M059J (cell line): ENCODE measurements around the gene RAI2. TPM values are rescaled to one million over a fixed set of nuclear protein-coding genes. Genes with fewer than 3 reads are reported as not detected.
"Not testable (repeated sequence)": the region's sequence is repeated elsewhere in the genome, so short reads cannot be mapped to it uniquely, and the experiment has no call there.

ENCODE experiments used
- DNase-seq: peaks from one replicate; pipeline ENCODE4 v3.0.0-alpha.2; 2012; ENCODE audit warnings: low read depth
- total RNA-seq: library from RNA; depleted of rRNA; stranded (reverse); fragments of >200 nt; shearing (Covaris generic); gene quantifications from 2 replicates; pipeline ENCODE4 v1.2.3, GENCODE V29; 2014; rRNA removed

Gene RAI2
- total RNA-seq, 1 experiment from 2014 or later: not detected

DNA sequence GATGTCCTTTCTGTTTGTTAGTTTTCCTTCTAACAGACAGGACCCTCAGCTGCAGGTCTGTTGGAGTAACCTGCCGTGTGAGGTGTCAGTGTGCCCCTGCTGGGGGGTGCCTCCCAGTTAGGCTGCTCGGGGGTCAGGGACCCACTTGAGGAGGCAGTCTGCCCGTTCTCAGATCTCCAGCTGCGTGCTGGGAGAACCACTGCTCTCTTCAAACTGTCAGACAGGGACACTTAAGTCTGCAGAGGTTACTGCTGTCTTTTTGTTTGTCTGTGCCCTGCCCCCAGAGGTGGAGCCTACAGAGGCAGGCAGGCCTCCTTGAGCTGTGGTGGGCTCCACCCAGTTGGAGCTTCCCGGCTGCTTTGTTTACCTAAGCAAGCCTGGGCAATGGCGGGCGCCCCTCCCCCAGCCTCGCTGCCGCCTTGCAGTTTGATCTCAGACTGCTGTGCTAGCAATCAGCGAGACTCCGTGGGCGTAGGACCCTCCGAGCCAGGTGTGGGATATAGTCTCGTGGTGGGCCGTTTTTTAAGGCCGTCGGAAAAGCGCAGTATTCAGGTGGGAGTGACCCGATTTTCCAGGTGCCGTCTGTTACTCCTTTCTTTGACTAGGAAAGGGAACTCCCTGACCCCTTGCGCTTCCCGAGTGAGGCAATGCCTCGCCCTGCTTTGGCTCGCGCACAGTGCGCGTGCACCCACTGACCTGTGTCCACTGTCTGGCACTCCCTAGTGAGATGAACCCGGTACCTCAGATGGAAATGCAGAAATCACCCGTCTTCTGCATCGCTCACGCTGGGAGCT lies 74.3 kb downstream of the RAI2 start:
- not testable (repeated sequence) for DNase-seq

DNA sequence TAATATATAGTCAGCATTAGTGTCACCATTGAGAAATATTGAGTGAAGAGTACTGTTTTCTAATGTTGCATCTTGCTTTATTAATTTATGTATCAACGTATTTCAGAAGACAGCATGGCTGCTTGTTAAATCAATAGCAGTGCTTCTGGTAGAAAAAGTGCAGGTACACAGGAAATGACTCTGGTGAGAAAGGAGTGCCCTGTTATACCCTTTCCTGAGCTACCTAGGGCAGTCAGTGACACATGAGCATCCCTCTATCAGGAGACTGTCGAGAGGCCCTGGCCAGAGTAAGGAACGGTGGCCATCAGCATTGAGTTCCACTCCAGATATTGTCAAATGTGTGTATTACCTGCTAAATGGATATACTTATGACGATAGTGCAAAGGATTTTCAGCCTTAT lies 81.7 kb downstream of the RAI2 start:
- no peak for DNase-seq

DNA sequence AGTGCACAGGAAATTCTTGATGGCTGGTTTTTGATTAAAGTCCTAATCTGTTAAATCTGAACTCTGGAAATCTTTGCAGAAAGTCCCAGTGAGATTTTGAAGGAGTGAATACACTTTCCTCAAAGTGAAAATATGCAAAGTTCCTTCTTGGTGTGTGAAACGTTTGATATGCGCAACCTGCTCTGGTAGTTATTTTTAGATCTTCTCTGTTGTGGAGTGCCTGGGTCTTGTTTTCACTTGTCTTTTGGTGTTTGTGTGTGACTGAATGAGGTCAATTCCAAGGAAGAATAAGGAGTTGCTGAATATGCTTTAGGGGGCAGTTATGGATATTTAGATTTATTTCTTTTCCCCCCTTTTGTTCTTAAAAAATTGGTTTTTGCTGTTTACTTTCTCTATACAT lies 82.1 kb downstream of the RAI2 start:
- DNase-seq: no peak

DNA sequence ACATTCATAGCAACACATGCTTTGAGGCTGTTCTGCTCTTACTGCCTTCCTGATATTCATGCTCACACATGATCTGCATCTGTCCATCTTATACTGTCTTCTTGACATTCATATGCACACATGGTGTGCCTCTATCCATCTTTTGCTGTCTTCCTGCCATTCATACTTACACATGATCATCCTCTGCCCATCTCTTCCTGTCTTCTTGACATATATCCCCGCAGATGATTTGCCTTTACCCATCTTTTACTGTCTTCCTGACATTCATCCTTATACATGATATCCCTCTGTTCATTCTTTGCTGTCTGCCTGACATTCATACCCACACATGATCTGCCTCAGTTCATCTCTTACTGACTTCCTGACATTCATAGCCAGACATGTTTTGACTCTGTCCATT lies 87.0 kb downstream of the RAI2 start:
- no peak for DNase-seq

DNA sequence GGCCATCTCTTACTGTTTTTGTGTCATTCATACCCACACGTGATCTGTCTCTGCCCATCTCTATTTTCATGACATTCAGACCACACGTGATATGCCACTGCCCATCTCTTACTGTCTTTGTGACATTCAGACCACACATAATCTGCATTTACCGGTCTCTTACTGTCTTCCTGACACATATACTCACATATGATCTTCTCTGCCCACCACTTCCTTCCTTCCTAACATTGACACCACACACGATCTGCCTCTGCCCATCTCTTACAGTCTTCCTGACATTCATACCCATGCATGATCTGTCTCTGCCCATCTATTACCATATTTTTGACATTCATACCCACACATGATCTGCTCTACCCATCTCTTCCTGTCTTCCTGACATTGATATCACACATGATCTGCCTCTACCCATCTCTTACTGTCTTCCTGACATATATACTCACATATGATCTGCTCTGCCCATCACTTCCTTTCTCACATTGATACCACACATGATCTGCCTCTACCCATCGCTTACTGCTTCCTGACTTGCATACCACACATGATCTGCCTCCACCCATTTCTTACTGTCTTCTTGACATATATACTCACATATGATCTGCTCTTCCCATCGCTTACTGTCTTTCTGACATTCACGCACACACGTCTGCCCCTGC lies 87.7 kb downstream of the RAI2 start:
- no peak for DNase-seq

DNA sequence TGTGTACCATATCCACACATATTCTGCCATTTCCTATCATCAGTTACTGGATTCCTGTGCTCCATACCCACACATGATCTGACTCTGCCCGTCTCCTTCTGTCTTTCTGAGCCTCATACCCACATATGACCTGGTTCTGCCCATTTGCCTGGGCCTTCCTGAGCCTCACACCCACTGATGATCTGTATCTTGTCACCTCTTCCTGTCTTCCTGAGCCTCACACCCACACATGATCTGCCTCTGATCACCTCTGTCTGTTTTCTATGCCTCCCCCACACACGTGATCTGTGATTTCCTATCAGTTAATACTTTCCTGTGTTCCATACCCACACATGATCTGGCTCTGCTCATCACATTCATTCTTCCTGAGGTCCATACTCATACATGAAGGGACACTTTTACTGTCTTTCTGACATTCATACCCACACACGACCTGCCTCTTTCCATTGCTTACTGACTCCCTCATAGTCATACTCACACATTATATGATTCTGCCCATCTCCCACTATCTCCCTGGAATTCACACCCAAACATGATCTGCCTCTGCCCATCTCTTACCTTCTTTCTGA lies 91.3 kb downstream of the RAI2 start:
- no peak for DNase-seq

DNA sequence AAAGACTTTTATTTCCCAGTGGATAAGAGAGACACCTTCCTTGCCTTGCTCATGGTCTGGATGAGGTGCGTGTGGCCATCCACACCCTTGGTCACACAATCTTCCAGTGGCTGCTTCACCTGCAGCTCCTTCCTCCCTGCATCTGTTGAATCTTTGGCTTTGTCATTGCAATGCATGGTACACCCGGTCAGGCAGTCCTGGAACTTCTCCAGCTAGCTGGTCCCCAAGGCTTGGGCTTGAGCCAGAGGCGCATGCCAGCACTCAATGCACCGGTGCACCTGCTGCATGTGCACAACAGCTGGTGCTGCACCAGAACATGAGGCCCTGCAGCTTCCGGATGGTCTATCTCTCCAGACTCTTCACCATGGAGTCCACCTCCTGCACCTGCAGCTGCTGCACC lies 92.1 kb downstream of the RAI2 start:
- no peak for DNase-seq

DNA sequence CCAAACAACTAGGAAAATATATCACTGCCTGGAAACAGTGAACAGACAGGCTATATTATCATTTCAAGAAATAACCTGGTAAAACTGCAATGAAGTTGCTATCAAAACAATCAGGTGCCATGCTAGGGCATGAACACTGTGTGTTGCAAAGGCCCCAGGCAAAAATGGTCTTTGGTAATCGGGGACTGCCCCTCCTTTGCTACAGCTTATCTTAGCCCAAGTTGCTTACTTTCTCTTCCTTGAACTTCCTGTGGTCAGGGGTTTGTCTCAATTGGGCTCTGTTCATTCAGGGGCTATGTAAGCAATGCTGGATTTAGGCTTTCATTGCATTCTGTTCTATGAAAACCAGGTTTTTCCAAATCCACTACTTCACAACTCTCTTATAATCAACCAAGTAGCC lies 93.4 kb downstream of the RAI2 start:
- no peak for DNase-seq

DNA sequence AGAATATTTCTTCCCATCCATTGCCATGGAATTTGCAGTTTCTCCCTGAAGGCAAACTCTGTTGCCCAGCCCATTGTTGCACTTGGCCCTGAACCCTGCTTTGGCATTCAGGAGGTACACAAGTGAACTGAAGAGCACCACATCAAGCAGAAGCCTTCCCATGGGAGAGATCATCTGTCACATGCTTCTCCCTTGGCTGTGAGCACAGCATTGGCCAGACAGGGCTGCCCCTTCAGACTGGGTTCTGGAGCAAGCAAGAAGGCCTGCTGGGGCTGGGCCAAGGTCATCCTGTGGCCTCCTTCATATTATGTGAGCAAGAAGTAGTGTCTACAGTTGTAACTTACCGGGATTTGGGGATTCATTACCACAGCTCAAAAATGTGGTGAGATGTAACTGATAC lies 101.1 kb downstream of the RAI2 start:
- DNase-seq: no peak

DNA sequence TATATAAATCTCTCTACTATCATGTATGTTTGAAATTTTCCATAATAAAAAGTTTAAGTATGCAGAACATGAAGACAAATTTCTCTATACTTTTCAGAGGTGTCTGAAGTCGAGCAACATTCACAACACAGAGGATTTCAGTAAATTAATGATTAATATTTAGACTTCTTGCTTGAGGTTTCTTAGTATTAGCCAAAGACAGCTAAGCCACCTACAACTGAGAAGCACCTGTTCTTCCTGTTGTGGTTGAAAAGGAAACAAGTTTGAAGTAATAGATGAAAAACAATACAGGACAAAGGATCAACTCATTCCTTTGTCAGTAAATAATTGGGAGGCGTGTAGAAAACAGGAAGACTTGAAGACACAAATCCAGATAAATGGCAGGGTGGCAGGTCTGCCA lies 102.7 kb downstream of the RAI2 start:
- no peak for DNase-seq

DNA sequence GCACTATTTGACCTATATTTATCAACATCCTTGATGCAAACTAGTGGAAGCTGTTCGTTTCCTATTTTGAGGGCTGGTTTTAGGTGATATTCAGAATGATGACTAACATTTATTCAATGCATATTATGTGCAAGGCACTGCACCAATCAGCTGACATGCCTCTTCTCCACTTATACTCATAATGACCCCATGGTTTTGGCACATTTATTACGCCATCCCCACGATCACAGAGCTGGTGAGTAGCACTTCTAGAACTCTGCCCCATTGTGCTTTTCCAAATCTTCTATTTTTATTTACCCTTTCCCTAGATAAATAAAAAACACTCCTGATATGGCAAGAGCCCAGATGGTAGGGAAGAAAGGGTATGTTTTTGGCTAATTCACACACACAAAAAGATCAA lies 110.7 kb downstream of the RAI2 start:
- no peak for DNase-seq

Other genes with a start within 250 kb of the RAI2 start
- 10.3 and 16.7 TPM in 2 replicates for gene SCML1, start 123.8 kb downstream of the RAI2 start, total RNA-seq